T-helper 9 cell (primary cell): Measurements from ENCODE around the gene ERC2.

Experiments
- DNase-seq: peaks from one replicate; pipeline ENCODE4 v3.0.0-alpha.2; 2020

The ERC2 gene

GRCh38 chr3:56238299-56238698 lies 230.0 kb downstream of the ERC2 start:
- no peak for DNase-seq

- DNase-seq: no peak
These were observed 234.5 kb downstream of the ERC2 start for GRCh38 chr3:56233742-56234141.

DNA sequence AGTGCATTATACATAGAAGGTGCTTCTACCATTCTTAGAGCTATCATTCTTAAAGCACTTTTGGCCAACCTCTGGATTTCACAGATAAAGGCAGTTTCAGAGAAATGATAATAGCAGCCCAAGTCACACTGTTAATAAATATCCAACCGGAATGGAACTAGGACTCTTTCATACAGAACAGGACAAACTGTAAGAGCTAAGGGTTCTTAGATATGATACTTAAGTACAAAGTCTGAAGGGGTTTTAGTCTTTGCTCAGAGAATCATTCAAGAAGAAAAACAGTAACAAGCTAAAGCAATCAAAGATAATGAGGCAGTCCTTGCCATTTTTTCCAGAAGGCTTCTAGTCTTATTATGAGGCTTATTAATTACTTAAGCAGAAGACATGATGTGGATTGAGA lies 239.0 kb downstream of the ERC2 start:
- no peak for DNase-seq

- DNase-seq: no peak
These were observed 245.4 kb downstream of the ERC2 start for GRCh38 chr3:56222866-56223265.

- DNase-seq: no peak
These were observed 248.1 kb downstream of the ERC2 start for GRCh38 chr3:56219894-56220805.

DNA sequence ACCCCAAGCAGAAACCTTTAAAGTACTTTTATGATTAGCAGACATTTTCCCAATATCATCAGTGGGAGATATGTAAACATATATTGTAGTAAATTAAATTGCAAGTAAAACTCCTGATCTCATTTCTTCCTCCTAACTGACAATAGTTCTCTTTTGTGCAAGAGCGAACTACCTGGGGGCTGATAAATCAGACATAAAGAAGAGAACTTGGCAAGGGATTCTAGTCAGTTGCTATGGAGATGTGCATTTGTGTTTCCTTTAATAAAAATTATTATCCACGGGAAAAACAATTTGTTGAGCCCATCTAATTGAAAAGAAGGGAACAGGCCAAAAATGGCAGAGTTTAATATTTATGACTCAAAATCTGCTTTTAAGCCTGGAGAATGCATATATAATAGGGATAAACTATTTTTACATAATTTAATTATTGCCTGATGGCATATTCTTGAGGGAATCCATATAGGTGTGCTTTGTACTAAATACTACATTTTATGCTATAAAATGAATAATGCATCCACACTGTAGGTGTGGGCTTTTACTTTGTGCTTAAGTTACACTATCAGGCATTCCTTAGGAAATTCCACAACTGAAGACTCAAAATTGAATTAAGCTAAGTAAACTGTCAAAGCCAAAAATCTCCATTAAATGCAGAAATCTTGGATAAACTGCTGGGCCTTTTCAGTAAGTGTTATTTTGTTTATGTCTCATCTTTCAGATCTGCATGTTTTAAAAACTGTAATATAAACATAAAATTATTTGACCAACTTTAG lies 258.1 kb downstream of the ERC2 start:
- DNase-seq: no peak

GRCh38 chr3:56207922-56208321 lies 260.3 kb downstream of the ERC2 start:
- DNase-seq: no peak

GRCh38 chr3:56205406-56205805 lies 262.9 kb downstream of the ERC2 start:
- no peak for DNase-seq

GRCh38 chr3:56202997-56203396 lies 265.3 kb downstream of the ERC2 start:
- DNase-seq: no peak

DNA sequence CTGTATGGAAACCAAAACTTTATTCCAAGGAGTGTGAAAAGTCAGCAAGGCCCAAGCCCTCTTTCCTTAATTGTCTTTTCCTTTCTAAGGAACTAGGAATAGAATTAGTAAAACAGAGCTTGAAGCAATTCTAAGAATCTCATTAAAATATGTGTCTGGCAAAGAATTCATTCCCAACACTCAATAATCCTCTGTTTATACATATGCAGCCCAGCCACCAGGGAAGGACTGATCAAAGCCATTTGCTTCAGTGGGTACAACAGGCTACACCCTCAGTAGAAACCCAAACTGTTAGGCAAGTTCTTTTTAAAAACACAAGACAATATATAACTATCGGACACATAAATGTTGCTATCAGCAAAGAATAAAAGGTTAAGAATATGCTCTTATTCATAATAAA lies 266.9 kb downstream of the ERC2 start:
- no peak for DNase-seq

DNA sequence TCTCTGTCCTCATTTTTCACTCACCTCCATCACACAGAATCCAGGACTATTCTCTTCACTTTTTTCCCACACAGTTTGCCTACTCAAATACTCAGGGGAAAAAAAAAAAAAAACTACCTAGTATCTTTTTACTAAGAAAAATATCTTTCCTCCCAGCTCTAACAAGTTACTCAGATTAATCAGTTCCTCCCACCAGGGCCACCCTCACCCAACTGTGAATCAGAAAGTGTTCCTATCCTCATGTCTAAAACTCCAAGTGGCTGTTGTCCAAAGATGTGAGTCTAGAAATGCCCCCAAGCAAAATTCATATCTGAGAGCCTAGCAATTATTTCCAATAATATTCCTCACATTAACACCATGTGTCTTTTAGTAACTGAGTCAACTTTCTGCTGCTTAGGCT lies 268.0 kb downstream of the ERC2 start:
- DNase-seq: no peak

DNA sequence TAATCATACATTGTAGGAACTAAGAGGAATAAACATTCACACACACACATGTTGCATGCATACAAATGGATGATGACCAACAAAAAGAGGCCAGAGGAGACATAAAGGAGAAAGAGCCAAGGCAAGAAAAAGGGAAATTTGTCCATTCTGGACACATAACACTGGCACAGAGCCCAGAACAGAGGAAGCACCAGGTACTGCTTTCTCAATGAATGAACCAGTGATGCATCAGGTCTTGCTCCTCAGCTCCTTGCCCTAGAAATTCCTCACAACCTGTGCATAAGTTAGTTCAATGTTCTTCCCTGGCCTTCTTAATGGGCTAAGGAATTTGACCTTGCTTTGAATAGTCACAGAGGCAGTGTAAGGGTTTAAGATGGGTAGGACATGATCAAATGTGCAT lies 270.3 kb downstream of the ERC2 start:
- no peak for DNase-seq

GRCh38 chr3:56197259-56197965 lies 270.9 kb downstream of the ERC2 start:
- no peak for DNase-seq

- DNase-seq: no peak
These were observed 271.6 kb downstream of the ERC2 start for GRCh38 chr3:56196700-56197099.

DNA sequence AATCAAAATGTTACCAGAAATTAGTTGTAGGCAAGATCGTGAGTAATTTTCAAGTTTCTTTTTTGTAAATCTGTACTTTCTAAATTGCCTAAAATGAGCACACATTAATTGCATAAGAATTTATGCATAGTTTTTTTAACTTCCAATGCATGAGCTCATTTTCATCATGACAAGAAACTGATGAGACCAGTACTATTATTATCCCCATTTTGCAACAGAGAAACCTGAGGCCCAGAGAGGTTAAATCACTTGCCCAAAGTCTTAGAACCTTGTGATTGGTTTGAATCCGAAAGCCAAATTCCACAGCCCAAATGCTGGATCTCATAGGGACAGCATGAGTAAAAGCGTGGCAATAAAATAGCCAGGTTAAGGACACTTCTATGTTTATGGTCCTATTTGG lies 274.7 kb downstream of the ERC2 start:
- no peak for DNase-seq

DNA sequence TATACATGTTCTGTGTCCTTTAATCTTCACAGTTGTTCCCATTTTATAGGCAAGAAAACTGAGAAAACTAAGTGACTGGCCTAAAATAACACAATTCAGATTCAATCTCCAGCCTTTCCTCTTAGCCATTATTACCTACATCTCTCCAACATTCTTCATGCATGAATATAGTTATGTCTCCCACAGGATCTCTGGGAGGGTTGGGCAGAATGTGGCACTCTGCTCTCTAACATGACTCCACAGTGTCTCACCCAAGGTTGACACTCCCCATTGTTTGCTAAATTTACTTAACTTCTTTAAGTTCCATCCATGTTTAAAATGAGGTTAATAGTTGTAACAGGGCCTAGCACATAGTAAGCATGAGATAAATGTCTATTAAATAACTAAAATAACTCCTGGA lies 276.3 kb downstream of the ERC2 start:
- no peak for DNase-seq

DNA sequence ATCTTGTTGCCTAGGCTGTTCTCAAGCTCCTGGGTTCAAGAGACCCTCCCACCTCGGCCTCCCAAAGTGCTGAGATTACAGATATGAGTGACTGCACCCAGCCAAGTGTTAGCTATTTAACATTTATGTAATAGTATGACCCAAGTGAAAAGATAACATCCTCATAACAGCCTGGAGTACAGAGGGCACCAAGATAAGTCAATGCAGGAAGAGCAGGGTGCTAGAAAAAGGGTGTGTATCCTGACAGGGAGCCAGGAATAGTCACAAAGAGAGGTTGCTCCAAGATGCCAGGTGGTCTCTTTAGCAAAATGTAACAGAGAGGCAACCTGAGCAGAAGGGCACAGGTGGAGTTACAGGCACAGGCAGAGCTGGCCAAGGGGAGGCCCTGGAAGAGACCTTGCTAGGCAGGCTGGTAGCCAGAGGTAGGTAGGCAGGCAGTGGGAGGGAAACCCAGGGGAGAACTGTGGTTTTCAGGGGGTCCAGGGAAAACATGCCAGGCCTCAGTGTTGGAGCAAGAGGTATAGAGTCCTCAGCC lies 277.4 kb downstream of the ERC2 start:
- DNase-seq: no peak

- no peak for DNase-seq
These were observed 278.1 kb downstream of the ERC2 start for GRCh38 chr3:56190130-56190529.

DNA sequence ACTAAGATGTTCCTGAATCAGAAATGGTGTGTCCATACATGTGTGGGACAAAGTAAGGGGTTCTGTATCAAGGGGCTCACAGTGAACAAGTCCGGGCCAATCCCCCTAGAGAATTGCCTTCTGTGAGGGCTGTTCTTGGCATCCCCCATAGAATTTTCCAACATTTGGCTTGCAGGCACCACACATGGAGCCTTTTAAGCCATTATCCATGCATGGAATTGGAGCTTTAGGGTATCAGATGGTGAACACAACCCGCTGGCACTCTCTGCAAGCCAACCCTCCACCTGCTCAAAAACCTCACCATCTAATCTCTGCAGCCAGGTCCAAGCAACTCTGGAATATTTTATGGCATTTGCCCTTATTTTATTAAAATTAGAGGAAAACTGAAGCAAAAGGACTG lies 278.7 kb downstream of the ERC2 start:
- DNase-seq: no peak

- no peak for DNase-seq
These were observed 280.1 kb downstream of the ERC2 start for GRCh38 chr3:56188201-56188600.

GRCh38 chr3:56187051-56187450 lies 281.2 kb downstream of the ERC2 start:
- DNase-seq: no peak

GRCh38 chr3:56185827-56186226 lies 282.4 kb downstream of the ERC2 start:
- DNase-seq: no peak

- no peak for DNase-seq
These were observed 284.7 kb downstream of the ERC2 start for GRCh38 chr3:56183529-56183928.
